ENCODE data around the gene ETS1. TPM values are rescaled to one million over a fixed set of nuclear protein-coding genes. Genes with fewer than 3 reads are reported as not detected.
A peak's percentile ranks its signal among the peaks of the same experiment; 100 is the strongest.

Gene ETS1
- total and polyA plus RNA-seq, 4 donors = 20.7 to 154 (median 78.7) TPM

DNA sequence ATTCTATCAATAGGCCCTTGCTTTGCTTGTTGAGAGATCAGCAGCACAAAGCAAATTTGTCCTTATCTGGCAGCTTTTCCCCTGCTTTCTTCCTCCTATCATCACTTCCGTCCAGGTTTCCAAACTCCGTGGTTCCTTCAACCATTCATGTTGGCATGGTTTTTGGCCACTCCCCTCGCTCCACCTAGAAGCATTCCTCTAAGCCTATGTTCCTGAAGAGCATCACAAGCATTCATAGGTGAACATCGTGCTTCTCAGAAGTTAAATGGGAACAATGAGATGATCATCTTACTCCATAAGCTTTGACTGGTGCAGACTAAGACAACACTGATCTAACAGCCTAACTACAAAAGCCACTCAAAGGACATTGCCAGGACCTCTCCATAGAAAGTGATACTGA, 86.3 kb downstream of the ETS1 start:
- Histone ChIP-seq H3K9ac (ENCODE audit: insufficient read depth in 1 of 2, low read length in 2 of 2) (no peak overlapping the region), H3K4me3 (no peak overlapping the region), H3K36me3 (ENCODE audit: control insufficient read depth in 4 of 4, insufficient read depth in 4 of 4, low read length in 4 of 4) (peaks cover 0 to 5% (median under 1%) of the 10 kb centered on the region in 4 donors), H3K4me1 (ENCODE audit: control insufficient read depth in 5 of 5, insufficient read depth in 5 of 5, low read length in 5 of 5) (peaks cover 14 to 82% (median 40%) of the 10 kb centered on the region in 5 donors), H3K9me3 (ENCODE audit: control insufficient read depth in 4 of 4, insufficient read depth in 3 of 4, low read length in 3 of 4) (no peaks in the 10 kb centered on the region), H3K27ac (ENCODE audit: low read depth in 1 of 2, low read length in 1 of 2) (peak overlapping the region in 1 of 2 donors; percentile 90), H3K27me3 (ENCODE audit: control insufficient read depth in 3 of 3, insufficient read depth in 3 of 3, low read length in 2 of 3) (no peaks in the 10 kb centered on the region)
- DNase-seq (no peak), ATAC-seq (ENCODE audit: insufficient read depth, low FRiP score) (no peak)
- TF ChIP-seq, protein P1, sequence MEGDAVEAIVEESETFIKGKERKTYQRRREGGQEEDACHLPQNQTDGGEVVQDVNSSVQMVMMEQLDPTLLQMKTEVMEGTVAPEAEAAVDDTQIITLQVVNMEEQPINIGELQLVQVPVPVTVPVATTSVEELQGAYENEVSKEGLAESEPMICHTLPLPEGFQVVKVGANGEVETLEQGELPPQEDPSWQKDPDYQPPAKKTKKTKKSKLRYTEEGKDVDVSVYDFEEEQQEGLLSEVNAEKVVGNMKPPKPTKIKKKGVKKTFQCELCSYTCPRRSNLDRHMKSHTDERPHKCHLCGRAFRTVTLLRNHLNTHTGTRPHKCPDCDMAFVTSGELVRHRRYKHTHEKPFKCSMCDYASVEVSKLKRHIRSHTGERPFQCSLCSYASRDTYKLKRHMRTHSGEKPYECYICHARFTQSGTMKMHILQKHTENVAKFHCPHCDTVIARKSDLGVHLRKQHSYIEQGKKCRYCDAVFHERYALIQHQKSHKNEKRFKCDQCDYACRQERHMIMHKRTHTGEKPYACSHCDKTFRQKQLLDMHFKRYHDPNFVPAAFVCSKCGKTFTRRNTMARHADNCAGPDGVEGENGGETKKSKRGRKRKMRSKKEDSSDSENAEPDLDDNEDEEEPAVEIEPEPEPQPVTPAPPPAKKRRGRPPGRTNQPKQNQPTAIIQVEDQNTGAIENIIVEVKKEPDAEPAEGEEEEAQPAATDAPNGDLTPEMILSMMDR (IDR thresholded peaks at IDR 0.05; ENCODE audit: control extremely low read depth, extremely low read depth) = no peak
- WGBS, 2 donors = 44 to 48% methylated on average over 4 of the region's 4 CpGs

DNA sequence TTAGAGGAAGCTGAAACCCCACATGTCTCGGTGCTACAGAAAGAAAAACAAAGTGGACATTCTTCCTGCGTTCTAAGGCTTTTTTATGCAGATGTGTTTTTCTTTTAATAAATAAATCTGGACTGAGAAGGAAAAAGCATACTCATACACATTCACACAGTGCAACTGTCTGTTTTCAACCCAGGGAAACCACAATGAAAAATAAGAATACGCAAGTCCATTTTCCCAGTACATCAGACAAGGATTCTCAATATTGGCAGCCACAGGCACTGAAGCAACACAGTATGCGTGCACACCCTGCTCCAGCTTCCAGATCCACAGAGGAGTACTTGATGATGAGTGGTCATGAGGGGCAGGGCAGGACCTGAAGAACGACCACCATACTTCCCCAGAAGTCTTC, 86.9 kb downstream of the ETS1 start:
- DNase-seq (no peak), ATAC-seq (ENCODE audit: insufficient read depth, low FRiP score) (no peak)
- peaks cover 0 to 2% (median 0%) of the 10 kb centered on the region in 4 donors for H3K36me3 ChIP-seq (ENCODE audit: control insufficient read depth in 4 of 4, insufficient read depth in 4 of 4, low read length in 4 of 4)
- TF ChIP-seq, protein P1 (IDR thresholded peaks at IDR 0.05; ENCODE audit: control extremely low read depth, extremely low read depth) = no peak
- no peak overlapping the region for H3K9ac ChIP-seq (ENCODE audit: insufficient read depth in 1 of 2, low read length in 2 of 2)
- H3K9me3 ChIP-seq (ENCODE audit: control insufficient read depth in 4 of 4, insufficient read depth in 3 of 4, low read length in 3 of 4) = no peaks in the 10 kb centered on the region
- H3K27ac ChIP-seq (ENCODE audit: low read depth in 1 of 2, low read length in 1 of 2) = peak overlapping the region; percentile 26 to 90
- 57 to 66% methylated on average over 5 of the region's 5 CpGs for WGBS, 2 donors
- H3K4me3 ChIP-seq = no peak overlapping the region
- H3K4me1 ChIP-seq (ENCODE audit: control insufficient read depth in 5 of 5, insufficient read depth in 5 of 5, low read length in 5 of 5) = peaks cover 14 to 83% (median 40%) of the 10 kb centered on the region in 5 donors
- no peaks in the 10 kb centered on the region for H3K27me3 ChIP-seq (ENCODE audit: control insufficient read depth in 3 of 3, insufficient read depth in 3 of 3, low read length in 2 of 3)

DNA sequence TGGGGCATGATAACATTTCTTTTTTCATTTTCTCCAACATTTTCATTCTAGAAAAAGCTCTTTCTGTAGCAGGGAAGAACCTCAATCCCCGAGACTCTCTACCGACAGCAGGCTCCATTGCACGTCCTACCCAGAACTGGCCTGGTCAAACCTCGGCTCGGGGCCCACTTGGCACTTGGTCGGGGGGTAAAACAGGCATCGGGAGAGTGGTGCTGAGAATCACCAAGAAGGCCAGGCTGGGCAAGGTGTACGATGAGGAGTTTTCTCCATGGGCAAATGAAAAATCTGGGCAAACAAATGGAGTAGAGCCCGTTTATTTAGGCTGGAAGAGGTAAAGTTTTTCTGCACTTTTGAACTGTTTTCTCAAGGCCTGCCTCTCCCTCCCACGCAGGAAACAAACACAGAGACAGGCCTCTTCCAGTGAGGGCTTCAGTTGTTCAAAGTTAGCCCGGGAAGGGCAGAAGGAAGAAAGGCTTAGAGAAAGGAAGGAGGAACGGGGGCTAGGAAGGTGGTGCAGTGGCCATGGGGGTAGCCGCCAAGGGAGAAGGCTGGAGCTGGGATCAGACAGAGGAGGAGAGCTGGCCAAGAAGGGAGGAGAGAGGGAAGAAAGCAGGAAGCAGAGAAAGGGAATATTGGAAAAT, 87.6 kb downstream of the ETS1 start:
- TF ChIP-seq, protein P1 (IDR thresholded peaks at IDR 0.05; ENCODE audit: control extremely low read depth, extremely low read depth) = no peak
- ATAC-seq (ENCODE audit: insufficient read depth, low FRiP score) = no peak
- no peak overlapping the region for H3K9ac ChIP-seq (ENCODE audit: insufficient read depth in 1 of 2, low read length in 2 of 2)
- no peaks in the 10 kb centered on the region for H3K36me3 ChIP-seq (ENCODE audit: control insufficient read depth in 4 of 4, insufficient read depth in 4 of 4, low read length in 4 of 4)
- no peaks in the 10 kb centered on the region for H3K9me3 ChIP-seq (ENCODE audit: control insufficient read depth in 4 of 4, insufficient read depth in 3 of 4, low read length in 3 of 4)
- H3K27ac ChIP-seq (ENCODE audit: low read depth in 1 of 2, low read length in 1 of 2) = peak overlapping the region; percentile 43 to 51
- H3K4me1 ChIP-seq (ENCODE audit: control insufficient read depth in 5 of 5, insufficient read depth in 5 of 5, low read length in 5 of 5) = peaks cover 14 to 79% (median 40%) of the 10 kb centered on the region in 5 donors
- WGBS, 2 donors = 51 to 67% methylated on average over 13 of the region's 13 CpGs
- no peaks in the 10 kb centered on the region for H3K27me3 ChIP-seq (ENCODE audit: control insufficient read depth in 3 of 3, insufficient read depth in 3 of 3, low read length in 2 of 3)
- DNase-seq = no peak
- no peak overlapping the region for H3K4me3 ChIP-seq

Data from lung (tissue), 12 donors.